H9 (cell line): Measurements from ENCODE around the gene CDC14C. TPM values are rescaled to one million over a fixed set of nuclear protein-coding genes. Genes with fewer than 3 reads are reported as not detected.

ENCODE experiments used
- DNase-seq: peaks from one replicate; pipeline ENCODE4 v3.0.0-alpha.2; 2017
- H2AFZ ChIP-seq: one replicate; pipeline ENCODE4 v1.6.1; 2013; ENCODE audit warnings: mild to moderate bottlenecking, low read length, control low read depth, moderate library complexity
- H2AK5ac ChIP-seq: 2 replicates; pipeline ENCODE4 v1.6.1; 2013; ENCODE audit warnings: low read length, control low read depth, mixed read lengths; ENCODE audit not compliant: insufficient read length
- H2BK120ac ChIP-seq: one replicate; pipeline ENCODE4 v1.6.1; 2013; ENCODE audit warnings: low read depth, mild to moderate bottlenecking, low read length, control low read depth, inconsistent platforms; ENCODE audit not compliant: poor library complexity, severe bottlenecking
- H2BK12ac ChIP-seq: 2 replicates; pipeline ENCODE4 v1.6.1; 2013; ENCODE audit warnings: low read length, control low read depth, mixed read lengths, low read depth; ENCODE audit not compliant: insufficient read length
- H2BK15ac ChIP-seq: 2 replicates; pipeline ENCODE4 v1.6.1; 2013; ENCODE audit warnings: low read depth, low read length, control low read depth
- H2BK20ac ChIP-seq: one replicate; pipeline ENCODE4 v1.6.1; 2013; ENCODE audit warnings: low read depth, mild to moderate bottlenecking, low read length, control low read depth, inconsistent platforms; ENCODE audit not compliant: poor library complexity, severe bottlenecking
- H2BK5ac ChIP-seq: 2 replicates; pipeline ENCODE4 v1.6.1; 2013; ENCODE audit warnings: low read length, control low read depth, mixed read lengths; ENCODE audit not compliant: insufficient read length
- H3K14ac ChIP-seq: 2 replicates; pipeline ENCODE4 v1.6.1; 2013; ENCODE audit warnings: low read length, control low read depth; ENCODE audit not compliant: insufficient read depth
- H3K18ac ChIP-seq: 2 replicates; pipeline ENCODE4 v1.6.1; 2013; ENCODE audit warnings: low read depth, mild to moderate bottlenecking, mixed read lengths, low read length, control low read depth; ENCODE audit not compliant: insufficient read length
- H3K23ac ChIP-seq: 2 replicates; pipeline ENCODE4 v1.6.1; 2013; ENCODE audit warnings: low read length, control low read depth, mixed read lengths, low read depth; ENCODE audit not compliant: insufficient read length
- H3K23me2 ChIP-seq: 2 replicates; pipeline ENCODE4 v1.6.1; 2013; ENCODE audit warnings: low read depth, mild to moderate bottlenecking, mixed read lengths, low read length, control low read depth; ENCODE audit not compliant: insufficient read length, poor library complexity, severe bottlenecking
- H3K27ac ChIP-seq: 2 replicates; pipeline ENCODE4 v1.5.1; 2013; ENCODE audit warnings: low read length, control low read depth, mixed read lengths, low read depth; ENCODE audit not compliant: insufficient read length
- H3K27me3 ChIP-seq: 2 replicates; pipeline ENCODE4 v1.6.1; 2013; ENCODE audit warnings: low read length, control low read depth, inconsistent platforms; ENCODE audit not compliant: insufficient read depth
- H3K4ac ChIP-seq: 2 replicates; pipeline ENCODE4 v1.6.1; 2013; ENCODE audit warnings: low read depth, mild to moderate bottlenecking, control low read depth, inconsistent platforms, low read length, moderate library complexity
- H3K4me1 ChIP-seq: 2 replicates; pipeline ENCODE4 v1.6.1; 2013; ENCODE audit warnings: low read length, control low read depth, inconsistent platforms; ENCODE audit not compliant: insufficient read depth
- H3K4me2 ChIP-seq: 2 replicates; pipeline ENCODE4 v1.6.1; 2013; ENCODE audit warnings: low read length, control low read depth, mixed read lengths; ENCODE audit not compliant: insufficient read length, insufficient read depth
- H3K56ac ChIP-seq: 2 replicates; pipeline ENCODE4 v1.6.1; 2013; ENCODE audit warnings: low read depth, mild to moderate bottlenecking, mixed read lengths, low read length, control low read depth; ENCODE audit not compliant: insufficient read length
- H3K79me1 ChIP-seq: 2 replicates; pipeline ENCODE4 v1.6.1; 2013; ENCODE audit warnings: low read depth, mild to moderate bottlenecking, moderate library complexity, low read length, control low read depth, inconsistent platforms; ENCODE audit not compliant: insufficient read depth, poor library complexity, severe bottlenecking
- H3K79me2 ChIP-seq: 2 replicates; pipeline ENCODE4 v1.6.1; 2013; ENCODE audit warnings: low read length, control low read depth, inconsistent platforms; ENCODE audit not compliant: insufficient read depth
- H3K9ac ChIP-seq: 2 replicates; pipeline ENCODE4 v1.6.1; 2013; ENCODE audit warnings: low read length, control low read depth, mixed read lengths; ENCODE audit not compliant: insufficient read length; ENCODE audit errors: extremely low read depth
- H3K9me3 ChIP-seq: one replicate; pipeline ENCODE4 v1.6.1; 2013; ENCODE audit warnings: low read depth, low read length, inconsistent platforms; ENCODE audit not compliant: control insufficient read depth
- H3T11ph ChIP-seq: one replicate; pipeline ENCODE4 v1.6.1; 2013; ENCODE audit warnings: mild to moderate bottlenecking, low read length, control low read depth, inconsistent platforms
- H4K20me1 ChIP-seq: one replicate; pipeline ENCODE4 v1.6.1; 2013; ENCODE audit not compliant: control insufficient read depth, insufficient read length, insufficient read depth
- H4K5ac ChIP-seq: 2 replicates; pipeline ENCODE4 v1.6.1; 2013; ENCODE audit warnings: low read depth, mild to moderate bottlenecking, mixed read lengths, low read length, control low read depth; ENCODE audit not compliant: insufficient read length
- H4K8ac ChIP-seq: replicated peaks from 2 replicates; pipeline ENCODE4 v1.6.1; 2013; ENCODE audit warnings: low read length, control low read depth, mixed read lengths, low read depth; ENCODE audit not compliant: insufficient read length
- H4K91ac ChIP-seq: 2 replicates; pipeline ENCODE4 v1.6.1; 2013; ENCODE audit warnings: low read depth, mild to moderate bottlenecking, moderate library complexity, mixed read lengths, low read length, control low read depth; ENCODE audit not compliant: insufficient read length
- H3K27ac Mint-ChIP-seq, 3 experiments: 2 replicates in 2 of 3; 3 replicates in 1 of 3; pipeline ENCODE4 v1.8.0; 2020 to 2021; ENCODE audit warnings: mixed read lengths in 3 of 3, mild to moderate bottlenecking in 1 of 3, moderate library complexity in 1 of 3
- H3K27me3 Mint-ChIP-seq: 2 replicates; pipeline ENCODE4 v1.8.0; 2021; ENCODE audit warnings: low read depth, mild to moderate bottlenecking, moderate library complexity, mixed read lengths
- H3K36me3 Mint-ChIP-seq, 3 experiments: 2 replicates in 2 of 3; 3 replicates in 1 of 3; pipeline ENCODE4 v1.8.0; 2020 to 2021; ENCODE audit warnings: low read depth in 3 of 3, mixed read lengths in 3 of 3; ENCODE audit not compliant: insufficient read depth in 1 of 3
- H3K4me1 Mint-ChIP-seq, 2 experiments: 2 replicates each; pipeline ENCODE4 v1.8.0; 2020; ENCODE audit warnings: mixed read lengths in 2 of 2
- H3K4me3 Mint-ChIP-seq, 2 experiments: 2 replicates in 1 of 2; 3 replicates in 1 of 2; pipeline ENCODE4 v1.8.0; 2020 to 2021; ENCODE audit warnings: mild to moderate bottlenecking in 2 of 2, mixed read lengths in 2 of 2, moderate library complexity in 1 of 2
- H3K9me3 Mint-ChIP-seq, 2 experiments: 2 replicates in 1 of 2; 3 replicates in 1 of 2; pipeline ENCODE4 v1.8.0; 2020; ENCODE audit warnings: mild to moderate bottlenecking in 2 of 2, mixed read lengths in 2 of 2, moderate library complexity in 1 of 2
- WGBS: extraction: QIAGEN DNeasy Blood & Tissue Kit; methylation state at CpG from one replicate; pipeline ENCODE4 v1.1.7; 2013; ENCODE audit warnings: missing lambda C conversion rate, low lambda C conversion rate, mixed read lengths; ENCODE audit not compliant: insufficient read length; ENCODE audit errors: extremely low coverage; 5-methylcytosine and 5-hydroxymethylcytosine counted together
- total RNA-seq: library from RNA; stranded (reverse); gene quantifications from 2 replicates; pipeline ENCODE4 v1.2.1, GENCODE V29; 2021
- TF ChIP-seq, protein P1 (sequence below): fragments of 200-600 bp; sonication (generic); conservative IDR thresholded peaks from 3 replicates; pipeline ENCODE4 v1.8.0; 2021; ENCODE audit warnings: antibody characterized with exemption, mild to moderate bottlenecking

CDC14C gene
- total RNA-seq, 1 experiment from 2014 or later = not detected

DNA sequence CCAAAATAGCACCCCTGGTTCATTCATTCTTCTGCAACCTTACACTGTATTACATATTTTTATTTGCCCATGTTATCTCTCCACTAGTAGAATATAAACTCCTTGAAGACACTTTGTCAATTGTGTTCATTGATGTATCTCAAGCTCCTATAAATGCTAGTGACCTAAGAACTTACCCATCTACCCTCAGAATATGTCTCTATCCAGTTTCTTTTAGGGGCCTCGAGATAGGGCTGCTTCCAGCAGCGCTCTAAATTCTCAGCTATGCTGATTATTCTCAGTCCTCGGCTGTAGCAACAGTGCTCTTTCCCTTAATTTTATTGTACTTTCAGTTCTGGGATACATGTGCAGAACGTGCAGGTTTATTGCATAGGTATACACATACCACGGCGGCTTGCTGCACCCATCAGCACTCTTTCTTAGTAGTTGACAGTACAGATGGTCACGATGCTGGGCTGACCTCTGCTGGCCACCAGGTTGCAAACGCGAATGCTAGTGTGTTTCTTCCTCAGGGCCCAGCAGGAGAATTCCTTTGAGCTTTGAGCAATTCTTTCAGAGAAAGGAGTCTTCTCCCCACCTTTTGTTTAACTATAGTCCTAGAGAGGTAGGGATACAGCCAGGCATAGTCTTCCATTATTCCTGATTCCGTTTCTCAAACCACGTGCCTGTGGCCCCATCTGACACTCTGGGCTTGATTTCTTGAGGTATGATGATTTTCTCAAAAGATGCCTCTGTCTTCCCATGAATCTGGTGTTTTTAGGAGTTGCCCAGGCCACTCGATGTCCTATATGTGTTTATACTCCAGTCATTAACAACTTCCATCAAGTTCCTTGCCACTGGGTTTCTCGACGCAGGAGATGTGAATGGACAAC is 49.1 kb upstream of the CDC14C start:
- Histone ChIP-seq H3K79me2 (no peaks in the 10 kb centered on the region), H3K23me2 (no peaks in the 10 kb centered on the region), H3K18ac (no peak overlapping the region), H3K56ac (no peak overlapping the region), H3K9ac (no peak overlapping the region), H3K9me3 (no peaks in the 10 kb centered on the region), H3K79me1 (no peaks in the 10 kb centered on the region), H3K4me1 (peaks cover 3% of the 10 kb centered on the region; the same call in 1 of the 2 replicates), H3K4me2 (no peak overlapping the region), H2BK15ac (no peak overlapping the region), H4K91ac (no peak overlapping the region), H2BK5ac (no peak overlapping the region), H3K27ac (no peak overlapping the region), H4K20me1 (no peaks in the 10 kb centered on the region), H3K23ac (no peak overlapping the region), H4K5ac (no peak overlapping the region), H2AFZ (no peak overlapping the region), H3K14ac (no peak overlapping the region), H3K27me3 (no peaks in the 10 kb centered on the region), H2BK20ac (no peak overlapping the region), H2BK120ac (no peak overlapping the region), H4K8ac (no peak overlapping the region), H2AK5ac (no peak overlapping the region), H3K4ac (no peak overlapping the region), H3T11ph (no peak overlapping the region), H2BK12ac (no peak overlapping the region)
- Mint-ChIP-seq H3K36me3 (no peaks in the 10 kb centered on the region; a peak in 1 of 7 replicates), H3K27me3 (no peaks in the 10 kb centered on the region), H3K27ac (no peak overlapping the region), H3K9me3 (no peaks in the 10 kb centered on the region), H3K4me1 (peaks cover 7 to 12% of the 10 kb centered on the region in 2 experiments; a peak in 3 of 4 replicates), H3K4me3 (no peak overlapping the region)
- TF ChIP-seq, protein P1, sequence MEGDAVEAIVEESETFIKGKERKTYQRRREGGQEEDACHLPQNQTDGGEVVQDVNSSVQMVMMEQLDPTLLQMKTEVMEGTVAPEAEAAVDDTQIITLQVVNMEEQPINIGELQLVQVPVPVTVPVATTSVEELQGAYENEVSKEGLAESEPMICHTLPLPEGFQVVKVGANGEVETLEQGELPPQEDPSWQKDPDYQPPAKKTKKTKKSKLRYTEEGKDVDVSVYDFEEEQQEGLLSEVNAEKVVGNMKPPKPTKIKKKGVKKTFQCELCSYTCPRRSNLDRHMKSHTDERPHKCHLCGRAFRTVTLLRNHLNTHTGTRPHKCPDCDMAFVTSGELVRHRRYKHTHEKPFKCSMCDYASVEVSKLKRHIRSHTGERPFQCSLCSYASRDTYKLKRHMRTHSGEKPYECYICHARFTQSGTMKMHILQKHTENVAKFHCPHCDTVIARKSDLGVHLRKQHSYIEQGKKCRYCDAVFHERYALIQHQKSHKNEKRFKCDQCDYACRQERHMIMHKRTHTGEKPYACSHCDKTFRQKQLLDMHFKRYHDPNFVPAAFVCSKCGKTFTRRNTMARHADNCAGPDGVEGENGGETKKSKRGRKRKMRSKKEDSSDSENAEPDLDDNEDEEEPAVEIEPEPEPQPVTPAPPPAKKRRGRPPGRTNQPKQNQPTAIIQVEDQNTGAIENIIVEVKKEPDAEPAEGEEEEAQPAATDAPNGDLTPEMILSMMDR = peak; percentile 84
- no CpG with 5 or more reads among the region's 14 CpGs for WGBS
- peak; percentile 73 for DNase-seq
